SH-SY5Y (cell line): ENCODE results near the gene NRIP3.

Experiments used
- GATA2 ChIP-seq: IDR thresholded peaks from 2 replicates; pipeline ENCODE4 v1.6.1; 2011; ENCODE audit warnings: mild to moderate bottlenecking, low read depth, low read length
- GATA3 ChIP-seq: IDR thresholded peaks from 2 replicates; pipeline ENCODE4 v1.6.1; 2011; ENCODE audit warnings: low read depth, mild to moderate bottlenecking, low read length, moderate library complexity

- TF ChIP-seq GATA2 (no peak), GATA3 (no peak)
These were observed 755 bp downstream of the NRIP3 start for GRCh38 chr11:9002920-9003572.
